GM21390 (cell line): ENCODE data around the gene SYF2.
A peak's percentile ranks its signal among the peaks of the same experiment; 100 is the strongest.
"Not testable (repeated sequence)": the region's sequence is repeated elsewhere in the genome, so short reads cannot be mapped to it uniquely, and the experiment has no call there.

Source experiments
- ATAC-seq: cut with Tn5 transposase; IDR thresholded peaks from one replicate; pipeline ENCODE4 v1.9.1; 2021; ENCODE audit not compliant: unreplicated experiment

The SYF2 gene

DNA sequence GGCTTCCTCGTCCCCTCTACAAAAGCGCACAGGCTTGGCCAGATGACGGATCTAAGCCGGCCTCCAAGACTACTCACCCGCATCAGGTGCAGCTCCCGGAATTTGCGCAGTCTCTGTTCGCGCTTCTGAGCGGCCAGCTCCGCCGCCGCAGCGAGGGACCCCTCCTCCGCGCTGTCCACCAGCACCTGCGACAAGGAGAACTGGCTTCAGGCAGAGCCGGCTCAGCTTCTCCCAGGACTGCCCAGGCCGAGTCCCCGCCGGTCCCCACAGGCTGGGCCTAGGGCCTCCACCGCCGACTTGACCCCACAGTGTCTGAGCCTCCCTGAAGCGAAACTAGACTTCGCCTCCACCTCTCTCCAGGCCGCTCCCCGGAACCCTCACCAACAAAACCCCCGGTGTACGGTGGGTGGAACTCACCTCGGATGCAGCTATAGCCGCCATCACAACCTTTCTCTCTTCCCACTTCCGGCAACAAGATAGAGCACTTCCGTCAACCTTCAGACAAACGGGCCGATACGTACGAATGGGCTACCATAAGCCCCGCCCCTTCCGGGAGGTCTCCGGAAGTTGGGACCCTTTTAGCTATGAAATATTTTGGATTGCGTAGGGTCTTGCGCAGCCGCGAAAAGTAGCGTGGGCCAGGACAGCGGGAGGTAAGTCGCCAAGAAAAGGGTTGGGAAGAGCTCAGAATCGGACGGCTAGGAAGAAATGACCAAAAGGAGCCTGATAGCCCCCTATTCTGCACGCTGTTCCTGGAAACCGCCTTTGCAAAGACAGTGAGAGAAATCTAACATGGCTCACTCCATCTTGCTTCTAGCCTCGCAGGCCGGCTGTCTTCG is at the start of gene SYF2:
TSS of gene SYF2 (minus strand) at position 476 of the 839 bp plus-strand sequence. CDS start at position 441, 35 bp downstream.
- peak; percentile 72 for ATAC-seq

DNA sequence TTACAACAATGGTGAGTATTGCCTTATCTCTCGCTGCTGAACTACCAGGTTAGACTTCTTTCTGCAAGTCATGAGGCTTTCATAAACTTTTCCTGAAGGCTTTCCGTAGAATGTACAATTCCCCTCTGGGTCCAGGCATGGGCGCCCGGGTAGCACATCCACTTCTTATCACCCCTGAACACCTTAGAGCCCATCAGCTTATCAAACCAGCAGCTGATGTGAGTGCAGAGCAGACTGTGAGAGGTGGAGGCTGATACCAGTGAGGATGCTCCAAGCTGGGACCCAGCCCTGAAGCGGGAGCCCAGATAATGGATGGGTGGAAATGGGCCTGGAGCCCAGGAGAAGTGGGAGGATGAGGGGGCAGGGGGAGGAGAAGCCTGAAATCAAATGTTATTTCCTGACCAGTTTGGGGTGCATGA is 47.4 kb upstream of the SYF2 start:
- ATAC-seq = not testable (repeated sequence)

DNA sequence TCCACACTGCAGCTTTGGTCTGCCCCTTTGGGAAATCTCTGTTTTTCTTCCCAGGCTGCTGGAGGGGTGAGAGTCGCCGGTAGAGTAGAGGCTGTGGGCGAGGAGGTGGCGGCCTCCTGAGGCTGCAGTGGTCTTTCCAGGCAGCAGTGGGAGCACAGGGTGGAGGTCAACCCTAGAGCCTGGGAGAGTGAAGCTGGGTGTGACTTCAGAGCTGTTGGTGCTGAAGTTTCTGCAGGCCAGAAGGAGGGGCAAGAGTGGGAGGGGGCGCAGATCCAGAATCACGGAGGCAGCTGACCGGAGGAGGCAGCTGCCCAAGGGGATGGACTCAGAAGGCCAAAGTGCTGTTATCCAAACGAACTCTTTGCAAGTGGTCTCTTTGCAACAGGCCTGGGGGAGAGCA is 46.5 kb upstream of the SYF2 start:
- not testable (repeated sequence) for ATAC-seq

DNA sequence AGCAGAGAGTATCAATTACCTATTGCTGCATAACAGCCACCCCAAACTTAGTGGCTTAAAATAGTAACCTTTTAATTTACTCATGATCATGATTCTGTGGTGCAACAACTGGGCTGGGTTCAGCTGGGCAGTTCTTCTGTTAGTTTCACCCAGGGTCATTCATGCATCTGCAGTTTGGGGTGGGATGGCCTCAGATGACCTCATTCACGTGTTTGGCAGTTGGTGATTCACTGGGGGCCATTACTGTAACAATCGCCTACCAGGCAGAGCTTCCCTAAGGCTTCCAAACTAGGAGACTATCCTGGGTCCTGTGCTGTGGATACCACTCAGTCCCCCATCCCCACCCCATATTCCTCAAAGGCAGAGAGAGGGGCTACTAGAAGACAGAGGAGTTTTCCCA is 46.1 kb upstream of the SYF2 start:
- not testable (repeated sequence) for ATAC-seq

DNA sequence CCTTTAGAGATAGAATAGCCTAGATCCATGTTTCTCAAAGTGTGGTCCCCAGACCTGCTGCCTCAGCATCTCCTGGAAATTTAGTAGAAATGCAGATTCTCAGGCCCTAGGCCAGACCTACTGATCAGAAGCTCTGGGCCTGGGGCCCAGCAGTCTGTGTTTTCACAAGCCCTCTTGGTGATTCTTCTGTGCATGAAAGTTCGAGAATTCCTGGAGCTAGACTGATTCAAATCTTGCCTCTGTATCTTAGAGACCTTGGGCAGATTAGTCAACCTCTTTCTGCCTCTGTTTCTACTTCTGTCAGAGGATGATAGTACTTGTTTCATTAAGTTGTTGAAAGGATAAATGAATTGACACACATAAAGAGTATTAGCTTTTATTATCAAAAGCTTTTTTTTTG is 45.0 kb upstream of the SYF2 start:
- ATAC-seq = not testable (repeated sequence)

DNA sequence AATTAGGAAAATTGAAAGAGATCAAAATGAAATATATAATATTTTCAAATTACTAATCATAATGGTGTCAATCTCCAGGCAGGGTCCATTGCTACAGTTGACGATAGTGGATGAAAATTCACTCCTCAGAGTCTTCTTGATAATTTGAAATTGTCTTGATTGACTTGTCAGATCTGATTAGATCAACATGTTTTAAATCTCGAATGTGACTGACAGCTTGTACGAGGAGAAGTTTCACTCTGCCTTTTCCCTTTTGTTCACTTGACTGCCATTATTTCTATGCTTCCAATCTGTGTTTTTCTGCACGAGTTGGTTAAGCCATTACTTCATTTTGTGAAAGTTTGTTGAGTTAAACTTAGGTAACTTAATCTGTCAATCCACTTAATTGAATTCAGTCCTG is 43.3 kb upstream of the SYF2 start:
- not testable (repeated sequence) for ATAC-seq

DNA sequence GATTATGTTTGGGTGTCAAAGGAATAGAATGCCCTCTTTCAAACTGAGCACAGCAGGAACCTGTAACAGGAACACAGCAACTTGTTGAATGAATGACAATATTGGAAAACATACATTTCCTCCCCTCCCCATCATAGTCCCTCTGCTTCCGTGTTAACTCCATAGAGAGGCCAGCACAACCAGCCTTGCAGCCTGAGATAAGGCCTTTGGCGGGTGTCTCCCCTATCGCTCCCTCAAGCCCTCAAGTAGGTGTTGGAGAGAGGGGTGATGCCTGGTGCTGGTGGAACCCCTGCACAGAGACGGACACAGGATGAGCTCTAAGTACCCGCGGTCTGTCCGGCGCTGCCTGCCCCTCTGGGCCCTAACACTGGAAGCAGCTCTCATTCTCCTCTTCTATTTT is 39.9 kb upstream of the SYF2 start, which contains the start of gene RHD:
TSS of gene RHD (plus strand) at position 272 of the 400 bp plus-strand sequence. CDS start at position 311, 39 bp downstream.
- ATAC-seq = not testable (repeated sequence)

DNA sequence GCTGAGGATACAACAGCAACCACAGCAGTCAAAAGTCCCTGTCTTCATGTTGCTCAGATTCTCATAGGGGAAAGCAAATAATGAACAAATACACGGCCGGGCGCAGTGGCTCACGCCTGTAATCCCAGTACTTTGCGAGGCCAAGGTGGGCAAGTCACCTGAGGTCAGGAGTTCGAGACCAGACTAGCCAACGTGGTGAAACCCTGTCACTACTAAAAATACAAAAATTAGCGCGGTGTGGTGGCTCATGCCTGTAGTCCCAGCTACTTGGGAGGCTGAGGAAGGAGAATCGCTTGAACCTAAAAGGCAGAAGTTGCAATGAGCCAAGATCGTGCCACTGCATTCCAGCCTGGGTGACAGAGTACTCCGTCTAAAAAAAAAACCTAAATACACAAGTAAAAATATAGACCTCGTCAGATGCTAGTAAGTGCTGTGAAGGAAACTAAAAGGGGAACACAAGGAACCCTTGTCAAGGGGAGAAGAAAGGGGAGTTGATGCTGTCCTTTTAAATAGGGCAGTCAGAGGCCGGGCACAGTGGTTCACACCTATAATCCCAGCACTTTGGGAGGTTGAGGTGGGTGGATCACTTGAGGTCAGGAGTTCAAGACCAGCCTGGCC is 36.0 kb upstream of the SYF2 start:
- not testable (repeated sequence) for ATAC-seq

DNA sequence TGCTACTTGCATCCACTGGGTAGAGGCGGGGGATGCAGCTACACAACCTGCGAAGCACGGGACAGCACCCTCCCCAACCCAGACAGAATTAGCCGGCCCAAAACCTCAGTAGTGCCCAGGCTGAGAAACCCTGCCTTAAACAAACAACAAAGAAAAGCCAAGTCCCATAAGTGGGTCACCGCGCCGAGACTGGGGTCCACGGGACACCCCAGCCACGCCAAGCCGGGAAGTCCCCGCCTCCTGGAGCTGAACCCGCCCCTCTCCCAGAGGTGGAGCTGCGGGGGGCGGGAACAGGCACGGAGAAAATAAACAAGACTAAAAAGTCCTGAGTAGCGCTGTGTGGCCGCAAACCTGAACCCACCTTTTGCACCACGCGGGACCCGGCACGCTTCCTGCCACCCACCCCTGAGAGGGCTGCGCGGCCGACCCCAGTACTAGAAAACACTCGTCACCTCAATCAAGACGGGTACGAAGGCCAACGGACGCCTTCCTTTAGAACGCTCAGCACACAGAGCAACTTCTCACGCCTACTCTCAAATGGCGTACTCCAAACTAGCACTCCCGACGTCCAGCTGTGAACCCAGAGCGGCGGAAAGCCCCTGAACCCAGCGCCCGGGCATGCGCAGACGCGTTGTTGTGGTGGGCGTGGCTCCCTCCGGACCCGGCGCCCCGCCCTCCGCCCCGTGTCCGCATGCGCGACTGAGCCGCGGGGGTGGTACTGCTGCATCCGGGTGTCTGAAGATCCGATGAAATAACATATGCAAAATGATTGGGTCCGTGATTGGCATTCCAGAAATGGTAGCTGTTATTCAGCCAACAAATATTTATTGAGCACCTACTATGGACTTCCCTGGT is 35.2 kb upstream of the SYF2 start:
- ATAC-seq = not testable (repeated sequence)

DNA sequence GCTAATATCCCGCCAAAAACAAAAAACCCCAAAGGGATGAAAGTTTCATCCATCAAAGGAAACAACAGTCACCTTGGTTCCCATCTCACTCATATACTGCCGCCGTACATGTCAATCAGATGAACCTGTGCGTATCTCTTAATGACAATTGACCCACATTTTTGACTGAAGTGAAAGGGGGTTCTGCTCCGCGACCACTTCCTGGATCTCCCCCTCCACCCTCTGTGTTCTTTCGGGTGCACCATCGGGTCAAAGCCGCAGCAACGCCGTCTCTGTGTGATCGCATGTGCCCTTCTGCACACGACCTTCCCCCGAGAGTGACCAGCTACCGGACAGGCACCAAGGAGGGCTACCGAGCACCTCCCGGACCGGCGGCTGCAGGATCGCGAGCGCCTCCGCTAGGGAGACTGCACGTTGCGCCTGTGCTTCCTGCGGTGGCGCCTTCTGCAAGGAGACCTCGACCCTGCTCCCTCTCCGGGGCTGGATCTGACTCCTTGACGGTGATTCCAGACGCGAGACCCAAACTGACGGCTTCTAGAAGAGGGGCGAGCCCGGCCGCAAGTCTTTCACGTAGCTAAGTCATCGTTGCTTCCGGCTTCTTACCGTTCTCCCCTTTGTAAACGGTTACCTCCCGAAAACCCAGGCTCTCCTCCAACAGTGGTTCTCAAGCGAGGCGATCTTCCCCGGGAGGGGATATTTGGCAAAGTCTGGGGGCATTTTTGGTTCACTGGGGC is 34.4 kb upstream of the SYF2 start:
- not testable (repeated sequence) for ATAC-seq

DNA sequence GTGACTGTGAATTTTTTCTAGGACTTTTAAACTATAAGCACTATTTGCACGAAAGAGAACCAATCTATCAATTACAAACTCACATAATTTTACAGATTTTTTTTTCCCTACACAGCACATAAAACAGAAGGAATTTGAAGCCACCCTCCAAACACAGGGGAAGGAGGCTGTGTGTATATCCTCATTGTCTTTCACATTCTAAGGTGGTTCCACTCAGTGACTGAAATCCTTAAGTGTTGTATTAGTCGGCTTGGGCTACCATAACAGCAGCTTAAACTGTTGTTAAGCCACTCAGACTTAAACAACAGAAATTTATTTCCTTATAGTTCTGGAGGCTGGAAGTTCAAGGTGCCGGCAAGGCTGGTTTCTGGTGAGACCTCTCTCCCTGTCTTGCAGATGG is 28.0 kb upstream of the SYF2 start:
- not testable (repeated sequence) for ATAC-seq

DNA sequence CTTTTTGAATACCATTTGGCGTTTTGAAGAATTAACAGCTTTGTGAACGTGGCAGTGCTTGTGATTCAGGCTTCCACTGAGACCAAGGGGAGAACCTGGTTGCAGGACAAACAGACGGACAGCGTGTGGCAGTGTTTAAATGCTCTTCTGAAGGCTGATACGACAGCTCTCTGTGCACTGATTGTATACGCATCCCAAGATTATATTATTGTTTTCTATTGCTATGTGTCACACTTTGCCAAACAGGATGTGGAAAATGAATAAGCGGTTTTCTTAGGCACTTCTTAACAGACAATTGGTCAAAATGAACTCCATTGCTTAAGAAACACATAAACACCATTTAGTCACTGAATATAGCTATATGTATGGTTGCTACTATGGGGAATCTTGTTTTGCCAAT is 27.5 kb upstream of the SYF2 start:
- ATAC-seq = not testable (repeated sequence)

DNA sequence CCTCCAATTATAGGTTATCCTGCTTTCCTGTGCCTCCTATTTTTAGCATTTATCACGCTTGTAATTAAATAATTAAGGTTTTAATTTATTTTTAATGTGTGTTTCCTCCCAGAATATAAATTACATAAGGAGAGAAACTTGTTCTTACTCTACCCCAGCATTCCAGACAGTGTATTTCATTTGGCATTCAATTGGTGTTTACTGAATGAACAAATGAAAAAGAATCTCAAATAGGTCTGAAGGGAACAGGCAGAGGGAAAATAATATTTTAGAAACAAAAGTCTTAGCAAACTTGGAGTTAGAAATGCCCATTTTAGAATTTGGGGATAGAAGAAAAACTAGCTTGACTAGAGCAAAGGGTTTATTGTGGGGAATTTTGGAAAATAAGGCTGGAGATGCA is 24.9 kb upstream of the SYF2 start:
- no peak for ATAC-seq

DNA sequence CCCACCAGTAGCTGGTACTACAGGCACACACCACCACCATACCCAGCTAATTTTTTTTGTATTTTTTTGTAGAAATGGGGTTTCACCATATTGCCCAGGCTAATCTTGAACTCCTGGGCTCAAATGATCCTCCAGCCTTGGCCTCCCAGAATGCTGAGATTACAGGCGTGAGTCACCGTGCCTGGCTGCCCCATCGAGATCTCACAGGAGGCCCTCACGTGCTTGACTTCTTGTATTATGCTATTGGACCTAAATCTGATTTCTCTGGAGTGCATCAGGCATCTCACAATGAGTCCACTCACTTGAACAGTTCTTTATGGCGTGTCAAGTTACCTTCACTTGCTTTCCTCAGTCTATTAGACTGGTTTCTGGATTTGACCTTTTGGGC is 24.3 kb upstream of the SYF2 start:
- ATAC-seq = no peak

DNA sequence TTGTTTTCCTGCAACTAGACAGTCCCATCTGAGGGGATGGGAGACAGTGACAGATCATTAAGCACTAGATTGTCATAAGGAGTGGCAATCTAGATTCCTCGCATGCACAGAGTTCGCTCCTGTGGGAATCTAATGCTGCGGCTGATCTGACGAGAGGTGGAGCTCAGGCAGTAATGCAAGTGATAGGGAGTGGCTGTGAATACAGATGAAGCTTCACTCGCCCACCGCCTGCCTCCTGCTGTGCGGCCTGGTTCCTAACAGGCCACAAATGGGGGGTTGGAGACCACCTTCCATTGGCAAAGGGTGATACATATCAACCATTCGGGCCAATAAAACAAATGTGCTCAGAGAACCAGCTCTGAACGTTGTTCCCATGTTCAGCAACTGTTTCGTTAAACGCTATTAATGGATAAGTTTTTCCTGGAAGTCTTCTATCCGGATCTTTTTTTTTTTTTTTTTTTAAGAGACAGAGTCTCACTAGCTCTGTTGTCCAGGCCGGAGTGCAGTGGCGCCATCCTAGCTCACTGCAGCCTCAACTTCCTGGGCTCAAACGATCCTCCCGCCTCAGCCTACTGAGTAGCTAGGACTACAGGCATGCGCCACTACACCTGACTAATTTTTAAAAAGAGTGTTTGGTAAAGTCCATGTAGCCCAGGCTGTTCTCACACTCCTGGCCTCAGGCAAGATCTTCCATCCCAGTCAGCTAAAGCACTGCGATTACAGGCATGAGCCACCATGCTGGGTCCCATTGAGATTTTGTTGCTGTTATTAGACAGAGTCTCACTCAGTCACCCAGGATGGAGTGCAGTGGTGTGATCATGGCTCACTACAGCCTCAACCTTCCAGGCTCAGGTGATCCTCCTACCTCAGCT is 23.6 kb upstream of the SYF2 start:
- no peak for ATAC-seq

DNA sequence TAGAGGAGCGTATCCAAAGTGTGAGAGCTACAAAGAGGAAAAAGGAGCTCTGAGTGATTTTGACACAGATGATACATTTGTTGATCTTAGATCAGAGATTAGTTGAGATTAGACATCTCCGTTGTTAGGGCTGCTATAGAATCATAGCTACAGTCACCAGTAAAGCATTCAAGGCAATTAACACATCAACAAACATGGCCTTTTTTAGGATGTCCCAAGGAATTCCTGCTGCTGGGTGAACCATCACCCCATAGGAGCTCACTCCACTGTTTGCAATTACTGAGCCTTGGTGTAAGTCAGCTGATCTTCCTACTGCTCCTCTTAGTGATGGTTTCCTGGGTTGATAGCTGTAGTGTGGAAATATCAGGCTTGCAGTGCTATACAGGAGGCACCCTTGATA is 21.6 kb upstream of the SYF2 start:
- no peak for ATAC-seq

DNA sequence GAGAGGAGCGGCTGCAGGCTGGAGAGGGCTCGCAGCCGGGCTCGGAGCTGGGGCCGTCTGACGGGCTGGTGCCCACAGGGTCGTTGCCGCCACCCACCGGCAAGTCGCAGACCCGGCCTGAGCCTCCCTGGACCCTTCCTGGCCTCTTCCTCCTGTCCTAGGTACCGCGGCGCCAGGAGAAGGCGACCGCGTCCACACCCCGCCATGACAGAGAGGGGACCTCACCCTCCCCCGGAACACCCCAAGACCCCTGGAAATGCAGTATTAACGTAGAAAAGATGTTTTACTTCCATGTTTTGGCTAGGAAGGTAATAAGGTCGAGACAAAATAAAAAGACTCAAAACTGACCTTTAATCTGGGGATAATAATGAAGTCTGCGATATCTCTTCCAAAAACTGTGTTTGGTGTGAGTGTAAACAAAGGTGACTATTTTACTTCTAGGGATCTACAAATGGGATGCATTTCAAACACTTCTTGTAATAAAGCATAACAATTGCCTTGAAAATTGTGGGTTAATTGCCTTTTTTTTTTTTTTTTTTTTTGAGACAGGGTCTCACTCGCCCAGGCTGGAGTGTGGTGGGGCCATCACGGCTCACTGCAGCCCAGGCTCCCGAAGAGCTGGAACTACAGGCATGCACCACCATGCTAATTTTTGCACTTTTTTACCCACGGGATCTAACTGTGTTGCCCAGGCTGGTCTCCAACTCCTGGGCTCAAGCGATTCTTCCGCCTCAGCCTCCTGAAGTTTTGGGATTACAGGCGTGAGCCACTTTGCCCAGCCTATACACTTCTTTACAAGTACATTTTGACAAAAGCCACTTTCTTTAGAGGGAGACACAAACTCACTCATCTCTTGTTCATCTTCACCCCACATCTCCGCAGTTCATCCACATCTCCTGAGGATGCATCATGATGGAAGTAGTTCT is 15.8 kb upstream of the SYF2 start:
- ATAC-seq = peak; percentile 49

DNA sequence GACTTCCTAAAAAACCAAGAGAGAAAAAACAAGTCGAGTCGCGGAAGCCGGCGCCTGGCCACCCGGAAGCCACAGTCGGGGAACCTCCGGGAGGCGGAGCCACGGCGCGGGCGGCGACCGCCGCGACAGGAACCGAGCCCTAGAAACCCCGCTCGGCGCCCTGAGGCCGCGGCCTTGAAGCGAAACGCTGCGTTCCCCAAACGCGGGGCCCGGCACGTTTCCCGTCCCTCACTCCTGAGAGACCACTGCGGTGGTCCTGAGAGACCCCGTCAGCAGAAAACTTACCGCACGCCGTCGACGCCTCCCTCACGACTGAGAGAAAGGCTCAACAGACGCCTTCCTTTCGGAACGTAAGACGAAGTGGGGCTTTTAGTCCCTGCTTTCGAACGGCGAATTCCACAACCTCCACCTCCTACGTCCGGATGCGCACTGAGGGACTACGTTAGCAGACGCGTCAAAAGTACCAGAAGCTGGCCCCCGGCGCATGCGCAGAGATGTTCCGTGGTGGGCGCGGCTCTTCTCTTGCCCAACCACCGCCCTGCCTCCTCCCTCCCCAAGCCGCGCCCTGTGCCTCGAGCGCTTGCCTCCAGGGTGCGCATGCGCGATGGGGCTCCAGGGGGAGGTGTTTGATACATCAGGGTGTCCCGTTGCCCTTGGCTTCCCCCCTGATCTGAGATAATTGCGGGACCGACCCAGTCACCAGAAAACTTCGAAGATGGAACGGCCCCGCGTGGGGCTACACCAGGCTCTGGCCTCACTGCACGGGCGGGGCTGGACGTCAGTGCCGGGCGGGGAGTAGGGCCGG is 14.9 kb upstream of the SYF2 start, which contains the start of gene RSRP1:
TSS of gene RSRP1 (minus strand) at position 431 of the 805 bp plus-strand sequence. CDS start 491 bp downstream, outside the sequence.
- peak; percentile 82 for ATAC-seq
